Upper lobe of left lung (tissue), 6 donors: ENCODE results near the gene CAMK1D. TPM values are rescaled to one million over a fixed set of nuclear protein-coding genes. Genes with fewer than 3 reads are reported as not detected.

Experiments used
- ATAC-seq, 2 donors: fragments of 200-7000 bp; cut with Tn5 transposase; one replicate each; pipeline ENCODE4 v1.9.1; 2022; ENCODE audit warnings: mild to moderate bottlenecking in 2 of 2, moderate library complexity in 2 of 2; ENCODE audit not compliant: low FRiP score in 2 of 2
- DNase-seq, 2 donors: peaks; one replicate each; pipeline ENCODE4 v3.0.0-alpha.2; 2019 to 2020
- H3K27ac ChIP-seq, 4 donors: fragments of 200-600 bp; sonication (generic); one replicate each; pipeline ENCODE4 v1.5.1; 2016 to 2019
- H3K27me3 ChIP-seq, 4 donors: fragments of 200-600 bp; sonication (generic); one replicate each; pipeline ENCODE4 v1.5.1; 2017 to 2019
- H3K36me3 ChIP-seq, 4 donors: fragments of 200-600 bp; sonication (generic); one replicate each; pipeline ENCODE4 v1.5.1; 2016 to 2019
- H3K4me1 ChIP-seq, 4 donors: fragments of 200-600 bp; sonication (generic); one replicate each; pipeline ENCODE4 v1.5.1; 2018 to 2019
- H3K4me3 ChIP-seq, 4 donors: fragments of 200-600 bp; sonication (generic); one replicate each; pipeline ENCODE4 v1.5.1; 2017 to 2019; ENCODE audit warnings: mild to moderate bottlenecking in 2 of 4, moderate library complexity in 1 of 4
- H3K9me3 ChIP-seq, 4 donors: fragments of 200-600 bp; sonication (generic); one replicate each; pipeline ENCODE4 v1.5.1; 2018 to 2019
- EP300 ChIP-seq, 4 donors: sonication (generic); formaldehyde crosslinking; IDR thresholded peaks; one replicate each; pipeline ENCODE4 v1.5.1; 2017; ENCODE audit warnings: antibody characterized with exemption in 4 of 4, control low read depth in 2 of 4
- POLR2A ChIP-seq, 4 donors: fragments of 450-650 bp; IDR thresholded peaks; one replicate each; pipeline ENCODE4 v1.5.1; 2016 to 2017; ENCODE audit warnings: antibody characterized with exemption in 4 of 4, mild to moderate bottlenecking in 2 of 4
- POLR2AphosphoS5 ChIP-seq, 2 donors: sonication (generic); formaldehyde crosslinking; IDR thresholded peaks; one replicate each; pipeline ENCODE4 v1.5.1; 2017; ENCODE audit warnings: antibody characterized with exemption in 2 of 2
- WGBS, 2 donors: methylation state at CpG; one replicate each; pipeline ENCODE4 v1.1.5; 2017 to 2018; 5-methylcytosine and 5-hydroxymethylcytosine counted together
- total RNA-seq, 6 donors: library from RNA; depleted of rRNA in 4 of 6; stranded (reverse); fragments of >200 nt in 4 of 6; gene quantifications; one replicate each; pipeline versions ENCODE4 v1.1.0 to v1.2.1, GENCODE V29; 2016 to 2021
- TF ChIP-seq, protein P1 (sequence below), 6 experiments: fragments of 450-650 bp in 4 of 6; fragments of 200-600 bp in 2 of 6; sonication (generic) in 2 of 6; IDR thresholded peaks; one replicate each; pipeline ENCODE4 v1.5.1; 2016 to 2019; ENCODE audit warnings: antibody characterized with exemption in 6 of 6
- donor health status: DM: no; HTN: no; CAD: no; lungs with moderate emphysema.
- donor health status: DM: no; HTN: yes; CAD: no; lungs with severe emphysema.

The CAMK1D gene
- total RNA-seq, 6 donors from 2014 or later: 6.2 to 29.2 (median 19.0) TPM

DNA sequence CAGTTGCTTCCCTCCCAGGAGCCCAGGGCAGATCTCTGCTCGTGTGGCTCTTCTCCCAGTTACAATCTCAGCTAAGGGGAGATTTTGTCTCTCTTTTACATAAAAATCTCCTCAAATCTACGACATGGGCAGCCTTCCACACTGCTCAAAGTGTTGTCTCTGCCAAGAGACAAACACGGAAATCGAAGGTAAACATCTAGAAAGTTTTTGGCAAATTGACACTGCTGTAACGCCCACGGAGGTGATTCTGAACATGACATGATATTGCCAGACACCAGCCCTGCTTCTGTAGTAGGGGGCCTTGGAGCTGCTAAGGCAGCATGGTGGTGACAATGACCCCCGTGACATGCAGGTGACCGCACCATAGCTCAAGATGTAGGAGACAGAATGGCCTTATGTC is 523.8 kb downstream of the CAMK1D start:
- no peaks in the 10 kb centered on the region for H3K9me3 ChIP-seq
- H3K4me1 ChIP-seq: peaks cover 0 to 3% (median 0%) of the 10 kb centered on the region in 4 donors
- no peaks in the 10 kb centered on the region for H3K27me3 ChIP-seq
- DNase-seq (no peak), ATAC-seq (no peak)
- WGBS, 2 donors: 39 to 61% methylated on average over 6 to 8 of the region's 8 CpGs
- no peaks in the 10 kb centered on the region for H3K36me3 ChIP-seq
- H3K4me3 ChIP-seq: no peak overlapping the region
- TF ChIP-seq, protein P1, sequence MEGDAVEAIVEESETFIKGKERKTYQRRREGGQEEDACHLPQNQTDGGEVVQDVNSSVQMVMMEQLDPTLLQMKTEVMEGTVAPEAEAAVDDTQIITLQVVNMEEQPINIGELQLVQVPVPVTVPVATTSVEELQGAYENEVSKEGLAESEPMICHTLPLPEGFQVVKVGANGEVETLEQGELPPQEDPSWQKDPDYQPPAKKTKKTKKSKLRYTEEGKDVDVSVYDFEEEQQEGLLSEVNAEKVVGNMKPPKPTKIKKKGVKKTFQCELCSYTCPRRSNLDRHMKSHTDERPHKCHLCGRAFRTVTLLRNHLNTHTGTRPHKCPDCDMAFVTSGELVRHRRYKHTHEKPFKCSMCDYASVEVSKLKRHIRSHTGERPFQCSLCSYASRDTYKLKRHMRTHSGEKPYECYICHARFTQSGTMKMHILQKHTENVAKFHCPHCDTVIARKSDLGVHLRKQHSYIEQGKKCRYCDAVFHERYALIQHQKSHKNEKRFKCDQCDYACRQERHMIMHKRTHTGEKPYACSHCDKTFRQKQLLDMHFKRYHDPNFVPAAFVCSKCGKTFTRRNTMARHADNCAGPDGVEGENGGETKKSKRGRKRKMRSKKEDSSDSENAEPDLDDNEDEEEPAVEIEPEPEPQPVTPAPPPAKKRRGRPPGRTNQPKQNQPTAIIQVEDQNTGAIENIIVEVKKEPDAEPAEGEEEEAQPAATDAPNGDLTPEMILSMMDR (IDR thresholded peaks at IDR 0.05): no peak
- TF ChIP-seq EP300 (IDR thresholded peaks at IDR 0.05) (no peak), POLR2AphosphoS5 (IDR thresholded peaks at IDR 0.05) (no peak), POLR2A (IDR thresholded peaks at IDR 0.05) (no peak)
- no peak overlapping the region for H3K27ac ChIP-seq

GRCh38 chr10:12874501-12874900 is 525.2 kb downstream of the CAMK1D start:
- no peak for TF ChIP-seq EP300 (IDR thresholded peaks at IDR 0.05)
- no peak for TF ChIP-seq POLR2AphosphoS5 (IDR thresholded peaks at IDR 0.05)
- no peak for TF ChIP-seq POLR2A (IDR thresholded peaks at IDR 0.05)
- TF ChIP-seq, protein P1 (IDR thresholded peaks at IDR 0.05): no peak
- ATAC-seq: no peak
- Histone ChIP-seq H3K27ac (no peak overlapping the region), H3K27me3 (no peaks in the 10 kb centered on the region), H3K4me3 (no peak overlapping the region), H3K36me3 (no peaks in the 10 kb centered on the region), H3K4me1 (peaks cover 0 to 3% (median 0%) of the 10 kb centered on the region in 4 donors), H3K9me3 (no peaks in the 10 kb centered on the region)
- DNase-seq: no peak
- WGBS, 2 donors: 92% methylated on average over 6 of the region's 6 CpGs

DNA sequence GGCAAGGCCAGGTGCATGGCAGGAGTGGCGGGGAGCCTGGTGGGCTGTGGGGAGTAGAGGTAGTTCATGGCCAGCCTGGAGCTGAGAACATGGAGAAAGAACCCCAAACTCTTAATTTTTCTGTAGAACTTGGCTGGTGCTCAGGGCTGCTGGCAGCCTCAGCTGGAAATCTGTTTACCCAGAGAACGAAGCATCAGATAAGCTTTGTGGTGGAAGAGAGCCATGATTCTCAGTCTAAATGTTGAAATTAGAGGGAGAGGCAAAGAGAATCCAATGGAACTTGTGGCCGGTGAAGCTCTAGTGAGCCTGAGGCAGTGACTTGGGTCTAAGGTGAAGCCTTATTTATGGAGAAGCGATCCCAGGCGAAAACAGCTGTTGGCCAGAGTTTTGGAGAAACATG is 525.8 kb downstream of the CAMK1D start:
- H3K27me3 ChIP-seq: no peaks in the 10 kb centered on the region
- TF ChIP-seq EP300 (IDR thresholded peaks at IDR 0.05) (no peak), POLR2AphosphoS5 (IDR thresholded peaks at IDR 0.05) (no peak), POLR2A (IDR thresholded peaks at IDR 0.05) (no peak)
- TF ChIP-seq, protein P1 (IDR thresholded peaks at IDR 0.05): no peak
- no peaks in the 10 kb centered on the region for H3K36me3 ChIP-seq
- no peak overlapping the region for H3K27ac ChIP-seq
- H3K9me3 ChIP-seq: no peaks in the 10 kb centered on the region
- no peak for ATAC-seq
- peak in 1 of 2 donors; percentile 33 for DNase-seq
- H3K4me1 ChIP-seq: peaks cover 0 to 3% (median 0%) of the 10 kb centered on the region in 4 donors
- 52 to 73% methylated on average over 5 of the region's 5 CpGs for WGBS, 2 donors
- H3K4me3 ChIP-seq: no peak overlapping the region

DNA sequence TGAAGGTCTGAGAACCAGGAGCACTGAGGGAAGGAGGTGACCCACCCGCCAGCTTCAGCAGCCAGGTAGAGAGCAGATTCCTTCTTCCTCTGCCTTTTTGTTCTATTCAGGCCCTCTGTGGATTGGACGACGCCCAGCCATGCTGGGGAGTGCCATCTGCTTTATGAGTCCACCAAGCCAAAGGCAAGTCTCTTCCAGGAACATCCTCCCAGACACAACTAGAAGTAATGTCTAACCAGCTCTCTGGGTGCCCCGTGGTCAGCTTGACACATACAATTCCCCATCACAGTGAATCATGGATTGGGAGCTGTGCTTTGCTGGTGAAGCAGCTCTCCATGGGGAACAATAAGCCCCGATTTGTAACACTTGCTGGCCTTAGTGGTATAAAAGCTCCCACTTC is 526.9 kb downstream of the CAMK1D start:
- no peaks in the 10 kb centered on the region for H3K27me3 ChIP-seq
- no peak overlapping the region for H3K27ac ChIP-seq
- H3K4me1 ChIP-seq: peaks cover 0 to 3% (median 0%) of the 10 kb centered on the region in 4 donors
- 95 to 96% methylated on average over 4 to 5 of the region's 5 CpGs for WGBS, 2 donors
- no peak for ATAC-seq
- H3K9me3 ChIP-seq: no peaks in the 10 kb centered on the region
- H3K4me3 ChIP-seq: no peak overlapping the region
- no peaks in the 10 kb centered on the region for H3K36me3 ChIP-seq
- DNase-seq: no peak
- TF ChIP-seq EP300 (IDR thresholded peaks at IDR 0.05) (no peak), POLR2A (IDR thresholded peaks at IDR 0.05) (no peak), POLR2AphosphoS5 (IDR thresholded peaks at IDR 0.05) (no peak)
- TF ChIP-seq, protein P1 (IDR thresholded peaks at IDR 0.05): no peak

DNA sequence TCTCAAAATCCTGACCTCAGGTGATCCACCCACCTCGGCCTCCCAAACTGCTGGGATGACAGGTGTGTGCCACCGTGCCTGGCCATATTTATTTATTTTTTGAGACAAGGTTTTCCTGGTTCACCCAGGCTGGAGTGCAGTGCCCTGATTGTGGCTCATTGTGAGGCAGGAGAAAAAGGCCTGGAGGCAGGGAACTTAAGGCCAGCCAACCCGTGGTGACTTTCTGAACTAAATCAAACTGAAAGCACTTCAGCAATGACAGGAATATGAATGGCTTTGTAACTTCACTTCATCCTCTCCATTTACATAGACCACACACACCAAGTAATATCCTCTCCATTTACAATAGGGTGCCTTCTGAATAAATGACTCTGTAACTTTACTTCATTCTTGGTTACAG is 527.8 kb downstream of the CAMK1D start:
- no peaks in the 10 kb centered on the region for H3K27me3 ChIP-seq
- no peak overlapping the region for H3K4me3 ChIP-seq
- peaks cover 0 to 3% (median 0%) of the 10 kb centered on the region in 4 donors for H3K4me1 ChIP-seq
- no peaks in the 10 kb centered on the region for H3K9me3 ChIP-seq
- TF ChIP-seq EP300 (IDR thresholded peaks at IDR 0.05) (no peak), POLR2AphosphoS5 (IDR thresholded peaks at IDR 0.05) (no peak), POLR2A (IDR thresholded peaks at IDR 0.05) (no peak)
- TF ChIP-seq, protein P1 (IDR thresholded peaks at IDR 0.05): no peak
- DNase-seq (no peak), ATAC-seq (no peak)
- 66 to 73% methylated on average over 3 of the region's 3 CpGs for WGBS, 2 donors
- H3K36me3 ChIP-seq: no peaks in the 10 kb centered on the region
- H3K27ac ChIP-seq: no peak overlapping the region
